ENCODE results near the gene TP73. TPM values are rescaled to one million over a fixed set of nuclear protein-coding genes. Genes with fewer than 3 reads are reported as not detected.

Gene TP73
- total RNA-seq, 1 donor from 2014 or later, result 0.41 TPM

- FAIRE-seq (no peak), DNase-seq (ENCODE audit: low spot score in 2 of 2) (no peak)
These were observed 48.3 kb downstream of the TP73 start for GRCh38 chr1:3700631-3701030.

- FAIRE-seq (no peak), DNase-seq (ENCODE audit: low spot score in 2 of 2) (no peak)
These were observed 50.2 kb downstream of the TP73 start for GRCh38 chr1:3702528-3702927.

- DNase-seq (ENCODE audit: low spot score in 2 of 2) (no peak), FAIRE-seq (no peak)
These were observed 50.8 kb downstream of the TP73 start for GRCh38 chr1:3702990-3703728.

- DNase-seq (ENCODE audit: low spot score in 2 of 2), result no peak
- no peak for FAIRE-seq
These were observed 51.6 kb downstream of the TP73 start for GRCh38 chr1:3703786-3704371.

GRCh38 chr1:3705341-3705950 lies 53.1 kb downstream of the TP73 start:
- FAIRE-seq (no peak), DNase-seq (ENCODE audit: low spot score in 2 of 2) (no peak)

GRCh38 chr1:3706651-3707297 lies 54.5 kb downstream of the TP73 start:
- FAIRE-seq, result no peak

GRCh38 chr1:3707298-3707938 lies 55.1 kb downstream of the TP73 start:
- DNase-seq (ENCODE audit: low spot score in 2 of 2) (no peak), FAIRE-seq (no peak)

More at GRCh38 chr1:3706651-3707297, 54.5 kb downstream of the TP73 start:
- DNase-seq (ENCODE audit: low spot score in 2 of 2), result no peak

- FAIRE-seq, result no peak
- DNase-seq (ENCODE audit: low spot score in 2 of 2), result no peak
These were observed 55.6 kb downstream of the TP73 start for GRCh38 chr1:3707939-3708328.

- no peak for FAIRE-seq
- no peak for DNase-seq (ENCODE audit: low spot score in 2 of 2)
These were observed 56.5 kb downstream of the TP73 start for GRCh38 chr1:3708791-3709190.

GRCh38 chr1:3710251-3710650 lies 57.9 kb downstream of the TP73 start:
- no peak for FAIRE-seq
- no peak for DNase-seq (ENCODE audit: low spot score in 2 of 2)

GRCh38 chr1:3711381-3711779 lies 59.1 kb downstream of the TP73 start:
- FAIRE-seq, result no peak
- DNase-seq (ENCODE audit: low spot score in 2 of 2), result no peak

- FAIRE-seq (no peak), DNase-seq (ENCODE audit: low spot score in 2 of 2) (no peak)
These were observed 59.6 kb downstream of the TP73 start for GRCh38 chr1:3711780-3712451.

GRCh38 chr1:3712573-3713535 lies 60.5 kb downstream of the TP73 start:
- DNase-seq (ENCODE audit: low spot score in 2 of 2) (peak; percentile 70 to 78), FAIRE-seq (no peak)

GRCh38 chr1:3713840-3714239 lies 61.5 kb downstream of the TP73 start:
- no peak for FAIRE-seq

GRCh38 chr1:3714284-3714741 lies 62.0 kb downstream of the TP73 start:
- FAIRE-seq (no peak), DNase-seq (ENCODE audit: low spot score in 2 of 2) (peak; percentile 60 to 78)

More at GRCh38 chr1:3713840-3714239, 61.5 kb downstream of the TP73 start:
- DNase-seq (ENCODE audit: low spot score in 2 of 2), result no peak

GRCh38 chr1:3714814-3715213 lies 62.5 kb downstream of the TP73 start:
- FAIRE-seq (no peak), DNase-seq (ENCODE audit: low spot score in 2 of 2) (no peak)

GRCh38 chr1:3716351-3716750 lies 64.0 kb downstream of the TP73 start:
- FAIRE-seq, result no peak

GRCh38 chr1:3717041-3717714 lies 64.9 kb downstream of the TP73 start:
- no peak for FAIRE-seq
- no peak for DNase-seq (ENCODE audit: low spot score in 2 of 2)

More at GRCh38 chr1:3716351-3716750, 64.0 kb downstream of the TP73 start:
- DNase-seq (ENCODE audit: low spot score in 2 of 2), result no peak

All from frontal cortex (tissue), 4 donors.